BE2C (cell line): ENCODE results near the gene SIRT7.

Experiments
- DNase-seq: peaks from one replicate; pipeline ENCODE4 v3.0.0-alpha.2; 2020
- H3K27me3 ChIP-seq: fragments of 250-450 bp; sonication (Bioruptor Pico); 2 replicates; pipeline ENCODE4 v1.5.1; 2020; ENCODE audit warnings: mild to moderate bottlenecking
- H3K36me3 ChIP-seq: fragments of 250-450 bp; sonication (Bioruptor Pico); 2 replicates; pipeline ENCODE4 v1.5.1; 2020; ENCODE audit warnings: mild to moderate bottlenecking
- H3K4me1 ChIP-seq: fragments of 250-450 bp; sonication (Bioruptor Pico); 2 replicates; pipeline ENCODE4 v1.5.1; 2020
- H3K4me3 ChIP-seq: 2 replicates; pipeline ENCODE4 v1.5.1; 2011; ENCODE audit warnings: low read depth, low read length
- H3K9me3 ChIP-seq: fragments of 250-450 bp; sonication (Bioruptor Pico); 2 replicates; pipeline ENCODE4 v1.5.1; 2020
- TF ChIP-seq, protein P1 (sequence below): IDR thresholded peaks from 2 replicates; pipeline ENCODE4 v1.5.1; 2012; ENCODE audit warnings: mild to moderate bottlenecking, low read depth, low read length

SIRT7 gene

DNA sequence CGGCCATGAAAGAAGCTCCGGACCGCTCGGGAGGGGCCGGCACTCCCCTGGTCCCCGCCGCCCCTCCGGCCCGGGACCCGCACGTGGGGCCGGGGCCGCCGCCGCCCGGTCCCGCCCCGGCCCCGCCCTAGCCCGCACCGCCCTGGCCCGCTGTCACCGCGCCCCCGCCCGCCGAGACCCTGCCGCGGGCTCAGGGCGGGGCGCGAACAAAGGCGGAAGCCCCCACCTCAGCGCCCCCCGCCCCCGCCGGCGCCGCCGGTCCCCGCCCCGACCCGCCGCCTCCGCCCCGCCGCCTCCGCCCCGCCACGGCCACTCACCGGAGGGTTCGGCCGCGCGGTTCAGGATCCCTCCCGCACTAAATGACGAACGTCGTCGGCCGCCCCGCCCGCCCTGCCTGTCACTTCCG, 47.0 kb downstream of the SIRT7 start, which contains the start of gene ARHGDIA:
TSS of gene ARHGDIA (minus strand) at position 357 of the 406 bp plus-strand sequence. CDS start 1,407 bp downstream, outside the sequence.
- H3K4me3 ChIP-seq, result peak within 1 kb of the TSS; percentile 90
- H3K9me3 ChIP-seq, result no peaks in the 10 kb centered on the region
- peaks cover 25% of the 10 kb centered on the region for H3K36me3 ChIP-seq
- DNase-seq, result no peak
- H3K27me3 ChIP-seq, result no peaks in the 10 kb centered on the region
- peaks cover 26% of the 10 kb centered on the region for H3K4me1 ChIP-seq
- TF ChIP-seq, protein P1, sequence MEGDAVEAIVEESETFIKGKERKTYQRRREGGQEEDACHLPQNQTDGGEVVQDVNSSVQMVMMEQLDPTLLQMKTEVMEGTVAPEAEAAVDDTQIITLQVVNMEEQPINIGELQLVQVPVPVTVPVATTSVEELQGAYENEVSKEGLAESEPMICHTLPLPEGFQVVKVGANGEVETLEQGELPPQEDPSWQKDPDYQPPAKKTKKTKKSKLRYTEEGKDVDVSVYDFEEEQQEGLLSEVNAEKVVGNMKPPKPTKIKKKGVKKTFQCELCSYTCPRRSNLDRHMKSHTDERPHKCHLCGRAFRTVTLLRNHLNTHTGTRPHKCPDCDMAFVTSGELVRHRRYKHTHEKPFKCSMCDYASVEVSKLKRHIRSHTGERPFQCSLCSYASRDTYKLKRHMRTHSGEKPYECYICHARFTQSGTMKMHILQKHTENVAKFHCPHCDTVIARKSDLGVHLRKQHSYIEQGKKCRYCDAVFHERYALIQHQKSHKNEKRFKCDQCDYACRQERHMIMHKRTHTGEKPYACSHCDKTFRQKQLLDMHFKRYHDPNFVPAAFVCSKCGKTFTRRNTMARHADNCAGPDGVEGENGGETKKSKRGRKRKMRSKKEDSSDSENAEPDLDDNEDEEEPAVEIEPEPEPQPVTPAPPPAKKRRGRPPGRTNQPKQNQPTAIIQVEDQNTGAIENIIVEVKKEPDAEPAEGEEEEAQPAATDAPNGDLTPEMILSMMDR, result no peak

DNA sequence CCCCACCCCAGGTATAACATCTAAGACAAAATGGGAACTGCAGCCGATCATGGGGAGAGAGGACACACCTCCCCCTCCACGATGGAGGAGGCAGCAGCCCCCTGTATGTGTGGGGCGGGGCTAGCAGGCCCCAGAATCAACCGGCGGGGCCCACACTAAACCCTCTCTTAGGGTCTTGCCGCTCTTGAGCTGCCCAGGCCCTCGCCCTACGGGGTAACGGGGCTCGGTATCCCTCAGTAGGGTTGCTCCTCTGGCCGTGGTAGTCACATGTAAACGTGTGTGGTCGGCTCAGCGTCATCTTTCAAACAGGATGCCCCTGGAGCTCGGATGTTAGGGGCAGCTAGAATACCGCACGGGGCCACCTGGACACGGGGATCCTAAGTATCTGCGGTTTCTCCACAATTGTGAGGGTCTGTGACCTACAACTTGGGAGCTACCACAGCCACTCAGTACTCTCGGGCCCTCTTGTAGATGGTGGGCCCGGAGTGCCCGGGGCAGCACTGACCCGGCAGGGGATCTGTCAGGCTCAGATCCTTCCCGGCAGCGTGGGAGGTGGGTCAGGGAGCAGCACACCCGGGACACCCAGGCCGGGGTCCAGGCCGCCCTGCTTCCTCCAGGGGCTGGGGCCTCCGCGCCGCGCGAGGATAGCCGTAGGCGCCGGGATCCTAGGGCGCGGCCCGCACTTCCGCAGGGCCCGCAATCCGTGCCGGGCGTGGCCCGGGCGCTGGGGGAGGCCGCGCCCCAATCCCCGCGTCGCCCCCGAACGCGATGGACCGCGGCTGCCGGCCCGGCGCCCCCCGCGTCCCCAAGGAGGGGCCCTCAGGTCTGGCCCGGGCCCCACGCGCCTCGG, 47.6 kb downstream of the SIRT7 start:
- H3K9me3 ChIP-seq, result no peaks in the 10 kb centered on the region
- TF ChIP-seq, protein P1, result no peak
- no peaks in the 10 kb centered on the region for H3K27me3 ChIP-seq
- peak; percentile 36 for DNase-seq
- peaks cover 25% of the 10 kb centered on the region for H3K36me3 ChIP-seq
- peak overlapping the region; percentile 90 for H3K4me3 ChIP-seq
- H3K4me1 ChIP-seq, result peaks cover 26% of the 10 kb centered on the region

DNA sequence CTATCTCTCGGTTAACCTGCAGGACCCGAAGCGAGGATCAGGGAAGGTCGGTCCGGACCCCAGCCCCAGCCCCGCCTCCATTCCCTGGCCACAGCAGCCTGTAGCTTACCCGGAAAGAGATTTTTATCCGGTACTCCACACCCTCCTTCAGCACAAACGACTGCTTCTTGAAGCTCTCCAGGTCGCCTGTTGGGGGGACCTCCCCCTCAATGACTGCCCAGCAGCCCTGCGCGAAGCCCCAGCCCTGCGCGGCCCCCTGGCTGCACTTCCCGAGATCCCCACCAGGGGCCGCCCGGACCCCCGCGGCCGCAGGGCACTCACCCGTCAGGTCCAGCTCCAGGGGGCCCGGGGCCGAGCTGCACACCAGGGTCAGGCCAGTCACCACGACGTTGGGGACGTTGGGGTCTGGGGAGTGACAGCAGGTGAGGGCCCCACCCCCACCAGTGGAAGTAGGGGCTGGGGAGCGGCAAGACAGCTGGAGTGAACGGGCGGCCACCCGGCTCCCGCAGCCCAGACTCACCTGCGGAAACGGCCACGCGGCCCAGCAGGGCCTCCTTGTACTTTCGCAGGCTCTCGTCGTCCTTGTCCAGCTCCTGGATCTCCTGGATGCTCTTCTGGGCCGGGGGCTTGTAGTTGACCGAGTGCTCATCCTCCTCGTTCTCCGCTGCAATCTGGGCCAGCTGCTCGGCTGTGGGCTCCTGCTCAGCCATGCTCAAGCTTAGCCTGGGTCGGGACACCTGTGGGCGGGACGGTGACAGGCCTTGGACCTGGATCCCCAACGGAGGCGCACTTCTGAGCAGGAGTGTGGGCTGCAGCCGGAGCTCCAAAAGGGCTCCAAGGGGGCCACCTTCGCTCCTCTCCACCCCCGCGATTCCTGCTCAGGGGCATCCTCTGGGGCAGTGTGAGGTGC, 48.5 kb downstream of the SIRT7 start:
- Histone ChIP-seq H3K9me3 (no peaks in the 10 kb centered on the region), H3K4me1 (peaks cover 26% of the 10 kb centered on the region), H3K4me3 (peak overlapping the region; percentile 90), H3K36me3 (peaks cover 25% of the 10 kb centered on the region), H3K27me3 (no peaks in the 10 kb centered on the region)
- peak; percentile 78 for DNase-seq
- TF ChIP-seq, protein P1, result peak; percentile 78

DNA sequence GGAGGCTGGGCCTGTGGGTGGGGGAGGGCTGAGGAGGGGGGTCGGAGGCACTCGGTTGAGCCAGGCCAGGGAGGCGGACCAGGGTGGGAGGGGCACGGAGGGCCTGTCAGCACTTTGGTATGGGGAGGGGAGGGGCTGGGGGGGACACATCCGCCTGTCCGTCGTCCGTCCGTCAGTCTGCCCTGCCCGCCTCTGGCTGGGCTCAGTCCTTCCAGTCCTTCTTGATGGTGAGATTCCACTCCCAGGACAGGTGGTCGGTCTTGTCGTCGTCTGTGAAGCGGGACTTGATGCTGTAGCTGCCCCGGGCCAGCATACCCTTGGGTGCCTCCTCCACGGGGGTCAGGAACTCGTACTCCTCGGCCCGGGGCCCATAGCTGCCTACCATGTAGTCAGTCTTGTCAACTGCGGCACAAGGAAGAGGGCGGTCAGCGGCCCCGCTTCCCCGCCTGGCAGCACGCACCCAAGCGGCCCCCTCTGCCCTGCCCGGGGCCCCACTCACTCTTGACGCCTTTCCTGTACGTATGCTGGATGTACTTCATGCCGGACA, 49.2 kb downstream of the SIRT7 start:
- peaks cover 27% of the 10 kb centered on the region for H3K36me3 ChIP-seq
- H3K4me1 ChIP-seq, result peaks cover 26% of the 10 kb centered on the region
- H3K27me3 ChIP-seq, result no peaks in the 10 kb centered on the region
- H3K9me3 ChIP-seq, result no peaks in the 10 kb centered on the region
- TF ChIP-seq, protein P1, result no peak
- DNase-seq, result peak; percentile 63
- peak overlapping the region; percentile 90 for H3K4me3 ChIP-seq

DNA sequence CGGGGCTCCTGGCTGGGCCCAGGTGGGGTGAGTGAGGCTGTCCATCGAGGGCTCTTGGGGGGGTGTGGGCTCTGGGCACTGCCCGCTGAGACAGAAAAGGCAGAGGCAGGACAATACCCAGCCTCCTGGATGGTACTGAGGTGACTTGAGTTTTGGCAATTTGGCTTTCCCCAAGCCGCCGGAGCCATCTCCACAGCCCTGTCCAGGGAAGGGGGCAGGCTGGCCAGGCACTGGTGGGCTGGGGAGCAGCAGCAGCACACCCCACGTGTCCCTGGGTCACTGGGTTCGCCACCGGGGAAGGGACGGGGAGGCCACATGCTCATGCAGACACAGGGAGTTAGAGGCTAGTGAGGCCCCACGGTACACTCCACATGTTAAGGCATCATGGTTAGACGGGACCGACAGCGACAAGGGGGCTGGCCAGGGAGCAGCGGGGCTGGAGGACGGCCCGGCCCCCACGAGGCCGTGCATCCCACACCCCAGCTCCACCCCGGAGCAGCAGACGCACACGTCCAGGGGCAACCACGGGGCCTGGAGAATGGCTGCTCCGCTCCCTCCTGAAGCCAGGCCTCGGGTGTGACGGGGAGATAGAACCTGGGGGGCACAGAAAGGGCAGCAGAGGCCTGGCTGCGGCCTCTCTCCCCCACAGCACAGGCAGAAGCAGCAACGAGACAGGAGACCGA, 49.8 kb downstream of the SIRT7 start:
- TF ChIP-seq, protein P1, result no peak
- no peaks in the 10 kb centered on the region for H3K9me3 ChIP-seq
- H3K4me3 ChIP-seq, result no peak overlapping the region
- H3K36me3 ChIP-seq, result peaks cover 33% of the 10 kb centered on the region
- H3K27me3 ChIP-seq, result no peaks in the 10 kb centered on the region
- peaks cover 26% of the 10 kb centered on the region for H3K4me1 ChIP-seq
- DNase-seq, result no peak
